Right lobe of liver (tissue), 6 donors: Measurements from ENCODE around the gene ARMC7. TPM values are rescaled to one million over a fixed set of nuclear protein-coding genes. Genes with fewer than 3 reads are reported as not detected.

ENCODE experiments used
- ATAC-seq, 4 donors: fragments of 200-7000 bp; cut with Tn5 transposase; one replicate each; pipeline ENCODE4 v1.9.1; 2020; ENCODE audit warnings: mild to moderate bottlenecking in 4 of 4, moderate library complexity in 4 of 4
- DNase-seq, 3 donors: peaks; one replicate each; pipeline ENCODE4 v3.0.0-alpha.2; 2020
- H3K27ac ChIP-seq, 3 donors: fragments of 200-600 bp; one replicate each; pipeline ENCODE4 v1.8.0; 2022
- H3K27me3 ChIP-seq, 2 donors: fragments of 200-600 bp; one replicate each; pipeline ENCODE4 v1.8.0; 2022
- H3K36me3 ChIP-seq, 4 donors: fragments of 200-600 bp; sonication (generic) in 1 of 4; one replicate each; pipeline versions ENCODE4 v1.5.1 to v1.8.0; 2017 to 2022; ENCODE audit warnings: control low read depth in 1 of 4
- H3K4me1 ChIP-seq, 4 donors: fragments of 200-600 bp; sonication (generic) in 1 of 4; one replicate each; pipeline versions ENCODE4 v1.5.1 to v1.8.0; 2017 to 2022; ENCODE audit warnings: control low read depth in 1 of 4
- H3K4me3 ChIP-seq, 3 donors: fragments of 200-600 bp; one replicate each; pipeline ENCODE4 v1.8.0; 2022
- H3K9me3 ChIP-seq, 4 donors: fragments of 200-600 bp; sonication (generic) in 1 of 4; one replicate each; pipeline versions ENCODE4 v1.5.1 to v1.8.0; 2017 to 2022; ENCODE audit warnings: control low read depth in 1 of 4
- POLR2A ChIP-seq: fragments of 450-650 bp; IDR thresholded peaks from one replicate; pipeline ENCODE4 v1.6.1; 2017; ENCODE audit warnings: antibody characterized with exemption, mild to moderate bottlenecking
- WGBS: methylation state at CpG from one replicate; pipeline ENCODE4 v1.1.6; 2018; ENCODE audit warnings: low coverage, low lambda C conversion rate; ENCODE audit not compliant: insufficient coverage; ENCODE audit errors: missing lambda C conversion rate; 5-methylcytosine and 5-hydroxymethylcytosine counted together
- intact Hi-C, 2 donors: fragments of 100-400 bp; cut with DNase I; formaldehyde crosslinking; loops; one replicate each; pipeline versions ENCODE4 v1.11.2 to v1.14.1; 2022
- total RNA-seq, 6 experiments: library from RNA; depleted of rRNA in 2 of 6; stranded (reverse); fragments of >200 nt in 2 of 6; fragmentation: NEBNext Ultra II Directional in 3 of 6; extraction: Animal tissue kit (Norgen Biotek cat#: 25700) in 3 of 6; gene quantifications; one replicate each; pipeline versions ENCODE4 v1.1.0 to v1.2.4, GENCODE V29; 2016 to 2023
- TF ChIP-seq, protein P1 (sequence below), 4 donors: fragments of 200-600 bp in 3 of 4; fragments of 450-650 bp in 1 of 4; IDR thresholded peaks; one replicate each; pipeline versions ENCODE4 v1.5.1 to v1.8.0; 2016 to 2022; ENCODE audit warnings: antibody characterized with exemption in 4 of 4, mild to moderate bottlenecking in 2 of 4
- donor health status: DM: no; HTN: yes; CAD: no.
- donor health status: DM: no; HTN: no; CAD: no.
- donor health status: DM: no; HTN: no; CAD: no.
- donor health status: DM: no; HTN: yes; CAD: no.
- donor health status: DM: no; HTN: yes; CAD: no.

ARMC7 gene
- total RNA-seq, 6 experiments from 2014 or later = 4.7 to 6.3 (median 5.3) TPM

DNA sequence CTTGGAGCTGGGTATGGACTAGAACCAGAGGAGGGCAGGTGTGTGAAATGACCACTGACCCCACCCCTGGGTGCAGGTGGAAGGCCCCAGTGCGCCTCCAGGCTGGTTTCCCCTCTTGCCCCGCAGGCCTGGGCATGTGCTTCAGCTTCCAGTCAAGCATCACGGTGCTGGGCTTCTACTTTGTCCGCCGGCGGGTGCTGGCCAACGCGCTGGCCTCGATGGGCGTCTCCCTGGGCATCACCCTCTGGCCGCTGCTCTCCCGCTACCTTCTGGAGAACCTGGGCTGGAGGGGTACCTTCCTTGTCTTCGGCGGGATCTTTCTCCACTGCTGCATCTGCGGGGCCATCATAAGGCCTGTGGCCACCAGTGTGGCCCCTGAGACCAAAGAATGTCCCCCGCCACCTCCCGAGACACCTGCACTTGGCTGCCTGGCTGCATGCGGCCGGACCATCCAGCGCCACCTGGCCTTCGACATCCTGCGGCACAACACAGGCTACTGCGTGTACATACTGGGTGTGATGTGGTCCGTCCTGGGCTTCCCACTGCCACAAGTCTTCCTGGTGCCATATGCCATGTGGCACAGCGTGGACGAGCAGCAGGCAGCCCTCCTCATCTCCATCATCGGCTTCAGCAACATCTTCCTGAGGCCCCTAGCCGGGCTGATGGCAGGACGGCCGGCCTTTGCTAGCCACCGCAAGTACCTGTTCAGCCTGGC is 9.7 kb upstream of the ARMC7 start:
- ATAC-seq = no peak
- Histone ChIP-seq H3K27ac (no peak overlapping the region), H3K4me1 (peaks cover 0 to 6% (median 0%) of the 10 kb centered on the region in 4 donors), H3K4me3 (no peak overlapping the region), H3K27me3 (no peaks in the 10 kb centered on the region), H3K36me3 (no peaks in the 10 kb centered on the region), H3K9me3 (no peaks in the 10 kb centered on the region)
- WGBS = no CpG with 5 or more reads among the region's 31 CpGs
- TF ChIP-seq, protein P1, sequence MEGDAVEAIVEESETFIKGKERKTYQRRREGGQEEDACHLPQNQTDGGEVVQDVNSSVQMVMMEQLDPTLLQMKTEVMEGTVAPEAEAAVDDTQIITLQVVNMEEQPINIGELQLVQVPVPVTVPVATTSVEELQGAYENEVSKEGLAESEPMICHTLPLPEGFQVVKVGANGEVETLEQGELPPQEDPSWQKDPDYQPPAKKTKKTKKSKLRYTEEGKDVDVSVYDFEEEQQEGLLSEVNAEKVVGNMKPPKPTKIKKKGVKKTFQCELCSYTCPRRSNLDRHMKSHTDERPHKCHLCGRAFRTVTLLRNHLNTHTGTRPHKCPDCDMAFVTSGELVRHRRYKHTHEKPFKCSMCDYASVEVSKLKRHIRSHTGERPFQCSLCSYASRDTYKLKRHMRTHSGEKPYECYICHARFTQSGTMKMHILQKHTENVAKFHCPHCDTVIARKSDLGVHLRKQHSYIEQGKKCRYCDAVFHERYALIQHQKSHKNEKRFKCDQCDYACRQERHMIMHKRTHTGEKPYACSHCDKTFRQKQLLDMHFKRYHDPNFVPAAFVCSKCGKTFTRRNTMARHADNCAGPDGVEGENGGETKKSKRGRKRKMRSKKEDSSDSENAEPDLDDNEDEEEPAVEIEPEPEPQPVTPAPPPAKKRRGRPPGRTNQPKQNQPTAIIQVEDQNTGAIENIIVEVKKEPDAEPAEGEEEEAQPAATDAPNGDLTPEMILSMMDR (IDR thresholded peaks at IDR 0.05) = no peak
- no peak for TF ChIP-seq POLR2A
- no peak for DNase-seq
- intact Hi-C loops = no loop called here

DNA sequence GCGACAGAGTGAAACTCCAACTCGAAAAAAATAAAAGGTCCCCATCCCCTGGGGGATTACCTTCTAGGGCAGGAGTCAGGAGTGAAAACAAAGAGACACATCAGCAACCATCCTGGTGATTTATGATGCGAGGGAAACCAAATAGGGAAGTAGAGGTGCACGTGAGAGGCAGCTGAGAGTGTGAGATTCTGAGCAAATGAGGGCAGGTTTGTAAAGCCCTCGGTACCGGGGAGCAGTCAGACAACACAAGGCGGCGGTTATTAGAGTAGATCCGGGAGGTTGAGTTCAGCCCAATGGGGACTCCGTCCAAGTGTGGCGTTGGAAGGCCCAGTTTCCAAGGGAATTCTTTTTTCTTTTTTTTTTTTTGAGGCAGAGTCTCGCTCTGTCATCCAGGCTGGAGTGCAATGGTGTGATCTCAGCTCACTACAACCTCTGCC is 7.4 kb upstream of the ARMC7 start:
- Histone ChIP-seq H3K27me3 (no peaks in the 10 kb centered on the region), H3K4me1 (no peaks in the 10 kb centered on the region), H3K27ac (no peak overlapping the region), H3K4me3 (no peak overlapping the region), H3K36me3 (no peaks in the 10 kb centered on the region), H3K9me3 (no peaks in the 10 kb centered on the region)
- TF ChIP-seq, protein P1 (IDR thresholded peaks at IDR 0.05) = no peak
- no peak for TF ChIP-seq POLR2A
- ATAC-seq (peak in 1 of 4 donors; percentile 25), DNase-seq (no peak)
- intact Hi-C loops = no loop called here
- WGBS = 60% methylated on average over 8 of the region's 12 CpGs

DNA sequence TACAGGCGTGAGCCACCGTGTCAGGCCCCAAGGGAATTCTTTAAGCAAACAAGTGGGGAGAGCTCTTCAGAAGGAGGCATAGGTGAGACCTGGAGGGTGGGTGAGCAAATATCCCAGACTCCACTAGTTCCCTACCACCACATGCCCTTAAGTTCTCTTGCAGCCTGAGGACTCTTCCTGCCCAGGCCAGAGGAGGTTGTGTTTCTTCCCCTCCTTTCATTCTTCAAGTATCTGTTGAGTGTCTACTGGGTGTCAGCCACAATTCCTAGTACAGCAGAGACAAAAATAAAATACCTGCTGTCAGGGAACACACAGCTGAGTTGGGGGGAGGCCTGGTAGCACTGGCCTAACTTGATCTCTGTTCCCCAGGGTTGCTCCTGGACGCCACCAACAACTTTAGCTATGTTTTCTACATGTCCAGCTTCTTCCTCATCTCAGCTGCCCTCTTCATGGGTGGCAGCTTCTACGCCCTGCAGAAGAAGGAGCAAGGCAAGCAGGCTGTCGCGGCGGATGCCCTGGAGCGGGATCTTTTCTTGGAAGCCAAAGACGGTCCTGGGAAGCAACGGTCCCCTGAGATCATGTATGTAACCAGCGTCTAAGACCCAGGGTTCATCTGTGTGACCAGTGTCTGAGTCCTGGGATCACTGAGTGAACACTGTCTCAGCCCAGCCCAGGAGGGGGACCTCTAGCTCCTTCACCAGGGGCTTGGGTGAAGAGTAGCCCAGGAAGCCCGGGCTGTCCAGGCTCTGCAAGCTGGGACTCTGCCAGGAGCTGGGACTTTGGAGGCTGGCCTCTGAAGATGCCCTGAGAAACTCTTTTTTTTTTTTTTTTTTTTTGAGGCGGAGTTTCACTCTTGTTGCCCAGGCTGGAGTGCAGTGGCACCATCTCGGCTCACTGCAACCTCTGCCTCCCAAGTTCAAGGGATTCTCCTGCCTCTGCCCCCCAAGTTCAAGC is 5.9 kb upstream of the ARMC7 start:
- no peak for DNase-seq
- WGBS = 86% methylated on average over 13 of the region's 14 CpGs
- Histone ChIP-seq H3K4me3 (no peak overlapping the region), H3K9me3 (no peaks in the 10 kb centered on the region), H3K4me1 (peaks cover 0 to under 1% (median 0%) of the 10 kb centered on the region in 4 donors), H3K27ac (no peak overlapping the region), H3K27me3 (no peaks in the 10 kb centered on the region), H3K36me3 (no peaks in the 10 kb centered on the region)
- intact Hi-C loops = no loop called here
- TF ChIP-seq, protein P1 (IDR thresholded peaks at IDR 0.05) = no peak
- TF ChIP-seq POLR2A = no peak
- ATAC-seq = no peak

DNA sequence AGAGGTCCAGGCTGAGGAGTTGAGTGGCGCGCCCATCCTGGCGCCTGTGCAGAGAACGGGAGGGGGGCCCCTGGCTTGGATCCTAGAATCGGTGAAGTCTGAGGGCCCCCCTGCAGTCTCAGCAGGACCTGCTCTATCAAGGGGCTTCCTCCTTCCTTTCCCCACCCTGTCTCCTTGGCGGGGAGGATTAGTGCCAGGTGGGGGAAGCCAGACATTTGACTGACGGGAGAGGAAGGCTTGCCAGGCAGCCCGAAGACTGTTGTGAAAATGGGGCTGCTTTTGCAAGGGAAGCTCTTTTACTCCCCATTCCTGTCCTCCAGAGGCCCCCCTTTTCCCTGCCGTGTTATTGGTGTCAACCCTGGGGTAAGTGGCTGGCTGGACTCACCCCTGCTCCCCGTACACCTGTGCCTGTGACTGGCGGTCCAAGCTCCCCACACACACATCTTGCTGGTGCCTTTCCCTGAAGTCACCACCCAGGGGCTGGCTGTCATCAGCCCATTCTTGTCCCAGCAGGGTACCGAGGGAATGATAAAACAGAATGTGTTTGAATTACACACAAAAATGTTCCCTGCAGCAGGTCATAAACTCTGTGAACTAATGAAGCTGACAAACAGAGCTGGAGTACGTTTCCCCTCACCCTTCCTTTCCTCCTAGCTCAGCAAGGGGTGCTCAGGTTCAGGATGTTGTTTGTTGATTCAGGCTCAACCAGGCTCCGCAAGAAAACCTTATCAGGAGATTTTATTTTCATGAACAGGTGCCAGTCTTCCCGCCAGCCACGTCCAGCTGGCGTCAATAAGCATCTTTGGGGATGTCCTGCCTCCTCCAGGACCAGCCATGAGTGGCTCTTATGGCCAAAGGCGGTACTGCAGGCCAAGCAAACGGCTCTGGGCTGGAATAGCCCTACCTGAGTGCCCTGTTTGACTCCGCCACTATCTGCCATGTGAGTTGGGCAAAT is 4.4 kb upstream of the ARMC7 start:
- Histone ChIP-seq H3K4me1 (peaks cover 0 to 7% (median 3%) of the 10 kb centered on the region in 4 donors), H3K9me3 (no peaks in the 10 kb centered on the region), H3K27me3 (no peaks in the 10 kb centered on the region), H3K4me3 (no peak overlapping the region), H3K27ac (no peak overlapping the region), H3K36me3 (no peaks in the 10 kb centered on the region)
- 31% methylated on average over 13 of the region's 20 CpGs for WGBS
- intact Hi-C loops = no loop called here
- peak in 2 of 3 donors; percentile 57 to 66 for DNase-seq
- no peak for TF ChIP-seq POLR2A
- TF ChIP-seq, protein P1 (IDR thresholded peaks at IDR 0.05) = peak; percentile 70 to 77 (median 74)
- peak; percentile 67 to 80 (median 73) for ATAC-seq
